Activated naive CD4-positive, alpha-beta T cell treated with anti-CD3 and anti-CD28 coated beads, Interleukin-2, amount 50 U/mL, for 16 hours (primary cell): ENCODE measurements around the gene SLC44A5.
"Not testable (repeated sequence)": the region's sequence is repeated elsewhere in the genome, so short reads cannot be mapped to it uniquely, and the experiment has no call there.

Experiments
- DNase-seq: peaks from one replicate; pipeline ENCODE4 v3.0.0-alpha.2; 2020

Gene SLC44A5

DNA sequence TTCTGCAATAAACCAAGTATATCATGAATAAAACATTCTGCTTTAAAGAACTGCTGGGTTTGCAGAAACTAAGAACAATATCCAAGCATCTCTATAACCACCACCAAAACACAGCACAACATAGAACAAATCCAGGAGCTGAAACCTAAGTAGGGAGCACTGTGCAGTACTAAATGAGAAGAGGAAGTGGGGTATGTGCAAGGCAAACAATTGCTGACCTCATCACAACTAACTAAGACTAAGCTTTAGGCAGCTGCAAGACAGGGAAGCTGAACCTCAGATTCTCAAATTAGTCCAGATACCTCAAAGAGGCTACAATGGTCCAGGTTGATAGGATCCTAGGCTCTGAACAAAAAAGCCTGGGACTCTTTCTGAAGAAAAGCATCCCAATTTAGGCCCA is 172.6 kb downstream of the SLC44A5 start:
- no peak for DNase-seq

DNA sequence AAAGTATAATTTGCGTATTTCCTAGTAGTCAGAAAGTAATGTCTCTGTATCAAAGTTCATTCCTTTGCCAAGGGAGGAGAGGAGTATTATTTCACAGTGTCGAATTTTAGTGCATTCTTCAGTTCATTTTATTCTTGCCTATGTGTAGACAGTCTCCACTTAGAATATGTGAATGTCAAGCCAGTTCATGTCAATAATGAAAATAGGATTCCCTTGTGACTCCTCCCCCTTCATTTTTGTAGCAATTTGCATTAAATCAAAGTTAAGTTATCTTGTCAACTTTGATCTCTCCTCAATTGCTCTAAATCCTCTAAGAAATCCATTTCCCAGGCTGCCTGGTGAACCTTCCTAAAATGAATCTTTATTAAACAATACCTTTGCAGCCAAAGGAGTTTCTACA is 179.1 kb downstream of the SLC44A5 start:
- DNase-seq, result no peak

DNA sequence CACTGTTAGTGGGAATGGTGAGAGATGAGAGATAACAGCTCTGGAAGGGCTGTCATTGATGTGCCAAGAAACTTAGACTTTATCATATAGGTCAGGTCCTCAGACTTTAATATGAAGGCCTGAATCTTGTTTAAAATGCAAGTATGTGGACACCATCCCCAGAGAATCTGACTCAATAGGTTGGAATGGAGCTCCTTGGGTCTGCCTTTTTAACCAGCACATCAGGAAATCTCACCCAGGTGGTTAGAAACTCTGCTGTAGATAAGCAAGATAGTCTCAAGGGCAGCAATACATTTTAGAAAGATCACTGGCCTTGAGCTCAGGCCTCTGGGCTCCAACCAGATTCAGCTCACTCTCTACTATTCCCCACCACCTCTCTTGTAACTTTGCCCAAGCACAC is 180.4 kb downstream of the SLC44A5 start:
- no peak for DNase-seq

DNA sequence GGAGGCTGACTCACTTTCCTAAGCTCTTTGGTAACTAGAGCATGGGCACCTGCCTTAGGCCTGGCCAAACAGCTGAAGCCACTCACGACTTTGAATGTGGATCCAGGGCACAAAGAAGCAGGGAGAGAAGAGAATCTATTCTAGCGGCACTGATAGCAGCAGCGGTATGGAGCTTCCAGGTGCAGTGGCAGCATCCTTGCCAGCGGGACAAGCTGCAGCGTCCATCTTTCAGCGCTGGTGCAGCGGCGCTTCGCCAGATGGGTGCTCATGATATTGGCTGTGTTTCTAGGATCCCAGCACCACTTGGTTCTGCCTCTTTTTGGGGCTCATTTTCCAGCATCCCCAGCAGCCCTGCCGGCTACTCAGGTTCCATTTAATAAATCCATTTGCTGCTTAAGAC is 184.2 kb downstream of the SLC44A5 start:
- no peak for DNase-seq

DNA sequence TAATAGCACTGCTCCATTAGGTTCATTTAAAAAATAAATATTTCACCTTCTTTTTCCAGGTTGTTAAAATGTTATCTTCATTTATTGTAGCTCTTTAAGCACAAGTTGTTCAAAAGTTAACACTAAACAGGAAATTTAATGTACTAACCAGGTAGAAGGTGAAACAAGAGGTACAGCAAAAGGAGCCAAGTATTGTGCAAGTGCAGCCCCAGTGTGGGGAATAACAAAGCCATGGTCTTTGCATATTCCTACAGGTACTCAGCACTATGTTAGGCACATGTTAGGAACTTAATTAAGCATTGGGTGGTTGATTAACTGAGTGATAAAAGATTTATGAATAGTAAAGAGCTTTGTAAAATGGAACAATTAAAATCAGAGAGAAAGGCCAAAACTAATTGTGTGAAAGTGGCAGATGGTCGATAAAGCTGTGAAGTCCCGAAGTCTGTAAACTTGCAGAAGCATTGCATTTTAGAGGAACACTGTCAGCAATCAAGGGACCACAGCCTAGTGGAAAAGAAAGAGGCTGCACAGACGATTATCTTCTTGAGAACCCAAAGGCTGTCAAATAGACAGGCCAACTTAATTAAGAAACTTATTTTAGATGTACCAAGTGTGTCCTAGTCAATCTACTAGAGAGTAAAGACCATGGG is 185.8 kb downstream of the SLC44A5 start:
- no peak for DNase-seq

DNA sequence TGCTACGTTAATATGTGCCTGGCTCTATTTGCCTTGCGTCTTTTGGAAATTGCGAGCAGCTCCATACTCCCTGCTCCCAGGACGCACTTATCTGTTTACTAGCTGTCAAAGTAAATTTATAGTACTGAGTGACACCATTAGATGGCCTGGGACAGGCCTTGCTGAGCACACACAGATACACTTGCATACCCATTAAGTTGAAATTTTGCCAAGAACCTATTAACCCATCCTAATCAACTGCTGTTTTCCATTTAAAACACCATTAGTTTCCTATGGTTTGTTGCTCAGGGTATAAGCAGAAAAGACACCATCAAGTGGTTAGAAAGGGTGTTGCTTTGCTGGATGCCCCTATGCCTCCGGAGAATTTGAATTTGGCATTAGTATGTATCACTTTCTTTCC is 187.3 kb downstream of the SLC44A5 start:
- DNase-seq, result no peak

DNA sequence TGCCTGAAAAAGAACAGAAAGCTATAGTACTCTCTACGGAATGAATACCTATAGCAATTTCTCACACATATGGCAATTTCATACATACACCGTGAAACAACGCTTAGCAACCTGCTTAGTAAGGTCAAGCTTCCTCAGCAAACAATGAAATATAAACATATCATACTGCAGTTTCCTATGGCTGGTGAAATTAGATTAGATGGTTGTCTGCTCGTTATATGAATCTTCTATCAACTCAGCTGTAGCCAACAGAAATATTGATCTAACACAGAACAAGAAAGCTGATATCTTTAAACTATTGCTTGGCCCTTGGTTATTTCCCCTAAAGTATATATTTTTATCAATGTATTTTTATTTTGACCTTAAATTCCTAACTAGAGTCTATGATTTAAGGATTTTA is 187.8 kb downstream of the SLC44A5 start:
- DNase-seq, result no peak

DNA sequence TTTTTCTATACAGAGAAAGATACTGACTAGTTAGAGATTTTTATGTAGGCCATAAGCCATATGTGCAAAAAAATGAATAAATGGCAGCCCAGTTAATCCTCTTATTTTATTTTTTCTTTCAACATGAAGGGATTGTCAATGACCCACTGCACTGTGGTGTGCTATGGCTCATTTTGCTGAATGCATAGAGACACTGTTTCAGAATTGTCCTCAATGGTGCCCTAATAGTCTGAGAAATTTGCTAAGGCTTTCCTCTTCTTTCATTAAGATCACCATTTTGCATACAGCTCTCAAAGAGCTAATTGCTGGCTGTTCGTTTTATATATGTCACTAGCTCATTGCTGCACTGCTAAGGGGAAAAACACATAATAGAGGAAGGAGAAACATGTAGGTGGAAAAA is 189.5 kb downstream of the SLC44A5 start:
- DNase-seq, result no peak

DNA sequence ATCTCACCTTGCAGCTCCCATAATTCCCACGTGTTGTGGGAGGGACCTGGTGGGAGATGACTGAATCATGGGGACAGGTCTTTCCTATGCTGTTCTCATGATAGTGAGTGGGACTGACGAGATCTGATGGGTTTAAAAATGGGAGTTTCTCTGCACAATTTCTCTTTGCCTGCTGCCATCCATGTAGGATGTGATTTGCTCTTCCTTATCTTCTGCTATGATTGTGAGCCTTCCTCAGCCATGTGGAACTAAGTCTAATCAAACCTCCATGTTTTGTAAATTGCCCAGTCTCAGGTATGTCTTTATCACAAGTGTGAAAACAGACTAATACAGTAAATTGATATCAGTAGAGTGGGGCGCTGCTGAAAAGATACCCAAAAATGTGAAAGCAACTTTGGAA is 195.7 kb downstream of the SLC44A5 start:
- DNase-seq, result no peak

DNA sequence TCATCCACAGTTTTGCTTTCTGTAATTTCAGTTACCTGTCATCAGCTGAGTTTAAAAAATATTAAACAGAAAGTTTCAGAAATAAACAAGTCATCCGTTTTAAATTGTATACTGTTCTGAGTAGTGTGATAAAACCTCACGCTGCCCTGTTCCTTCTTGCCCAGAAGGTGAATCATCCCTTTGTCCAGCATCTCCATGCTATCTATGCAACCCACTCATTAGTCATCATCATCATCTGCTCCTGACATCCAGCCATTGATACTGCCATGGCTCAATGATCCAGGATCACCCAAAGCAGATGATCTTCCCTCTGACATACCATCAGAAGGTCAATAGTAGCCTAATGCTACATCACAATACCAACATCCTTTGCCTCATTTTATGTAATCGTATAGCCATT is 198.3 kb downstream of the SLC44A5 start:
- no peak for DNase-seq

DNA sequence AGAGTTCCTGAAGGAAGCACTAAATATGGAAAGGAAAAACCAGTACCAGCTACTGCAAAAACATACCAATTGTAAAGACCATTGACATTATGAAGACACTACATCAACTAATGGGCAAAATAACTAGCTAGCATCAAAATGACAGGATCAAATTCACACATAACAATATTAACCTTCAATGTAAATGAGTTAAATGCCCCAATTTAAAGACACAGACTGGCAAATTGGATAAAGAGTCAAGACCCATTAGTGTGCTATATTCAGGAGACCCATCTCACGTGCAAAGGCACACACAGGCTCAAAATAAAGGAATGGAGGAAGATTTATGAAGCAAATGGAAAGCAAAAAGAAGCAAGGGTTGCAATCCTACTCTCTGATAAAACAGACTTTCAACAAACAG is 206.2 kb downstream of the SLC44A5 start:
- DNase-seq, result not testable (repeated sequence)

DNA sequence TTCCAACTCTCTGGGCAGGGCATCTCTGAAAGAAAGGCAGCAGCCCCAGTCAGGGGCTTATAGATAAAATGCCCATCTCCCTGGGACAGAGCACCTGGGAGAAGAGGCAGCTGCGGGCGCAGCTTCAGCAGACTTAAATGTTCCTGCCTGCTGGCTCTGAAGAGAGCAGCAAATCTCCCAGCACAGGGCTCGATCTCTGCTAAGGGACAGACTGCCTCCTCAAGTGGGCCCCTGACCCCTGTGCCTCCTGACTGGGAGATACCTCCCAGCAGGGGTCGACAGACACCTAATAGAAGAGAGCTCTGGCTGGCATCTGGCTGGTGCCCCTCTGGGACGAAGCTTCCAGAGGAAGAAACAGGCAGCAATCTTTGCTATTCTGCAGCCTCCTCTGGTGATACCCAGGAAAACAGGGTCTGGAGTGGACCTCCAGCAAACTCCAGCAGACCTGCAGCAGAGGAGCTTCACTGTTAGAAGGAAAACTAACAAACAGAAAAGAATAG is 207.7 kb downstream of the SLC44A5 start:
- not testable (repeated sequence) for DNase-seq

DNA sequence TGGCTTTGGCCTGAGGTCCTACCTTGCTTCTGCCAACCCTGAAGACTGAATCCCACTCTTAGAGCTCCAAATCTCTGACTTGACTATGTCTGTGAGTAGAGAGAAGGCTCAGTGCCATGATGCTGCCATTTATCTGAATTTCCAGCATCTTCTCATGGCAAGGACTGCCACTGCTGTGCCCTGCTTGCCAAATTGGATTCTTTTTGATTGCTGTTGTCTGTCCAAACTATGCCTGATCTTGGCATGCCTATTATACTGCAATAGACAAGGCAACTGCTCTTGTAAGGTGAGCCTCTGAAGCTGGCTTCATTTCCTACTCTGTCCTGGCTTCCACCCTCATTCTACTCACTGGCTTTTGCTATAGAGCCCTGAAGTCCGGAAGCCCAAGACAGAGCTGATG is 210.2 kb downstream of the SLC44A5 start:
- no peak for DNase-seq

DNA sequence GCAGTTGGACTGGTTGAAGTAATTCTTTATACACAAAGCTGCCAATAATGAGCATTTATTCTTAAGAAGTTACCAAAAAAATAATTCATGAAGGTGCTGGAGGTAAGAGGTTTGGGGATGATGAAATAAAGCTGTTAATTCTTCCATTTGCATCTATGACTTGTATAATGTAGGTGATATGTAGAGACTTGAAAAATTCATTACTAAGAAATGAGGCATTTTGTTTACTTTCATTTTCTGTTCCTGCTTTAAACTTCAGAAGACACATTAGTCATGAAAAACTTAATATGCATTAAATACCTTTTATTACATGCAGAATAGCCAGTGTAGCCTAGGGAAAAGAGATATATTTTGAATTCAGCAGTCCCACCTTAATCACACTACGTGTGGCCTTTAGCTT is 214.2 kb downstream of the SLC44A5 start:
- DNase-seq, result no peak

DNA sequence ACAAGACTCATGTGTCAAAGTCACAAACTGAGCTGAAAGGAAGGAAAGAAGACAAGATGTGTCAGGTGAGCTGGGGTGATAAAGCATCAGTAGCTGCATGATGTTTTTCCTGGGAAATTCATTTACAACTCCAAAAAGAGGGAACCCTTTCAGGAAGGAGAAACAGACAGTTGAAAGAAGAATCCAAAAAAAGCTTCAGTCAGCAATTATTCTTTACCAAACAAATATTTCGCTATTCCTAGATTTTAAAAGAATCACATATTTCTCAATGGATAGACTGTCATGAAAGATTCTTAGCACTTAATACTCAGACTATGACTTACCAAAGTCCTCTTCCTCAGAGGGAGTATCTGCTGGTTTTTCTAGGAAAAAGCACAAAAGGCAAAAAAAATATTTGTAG is 214.7 kb downstream of the SLC44A5 start:
- no peak for DNase-seq

DNA sequence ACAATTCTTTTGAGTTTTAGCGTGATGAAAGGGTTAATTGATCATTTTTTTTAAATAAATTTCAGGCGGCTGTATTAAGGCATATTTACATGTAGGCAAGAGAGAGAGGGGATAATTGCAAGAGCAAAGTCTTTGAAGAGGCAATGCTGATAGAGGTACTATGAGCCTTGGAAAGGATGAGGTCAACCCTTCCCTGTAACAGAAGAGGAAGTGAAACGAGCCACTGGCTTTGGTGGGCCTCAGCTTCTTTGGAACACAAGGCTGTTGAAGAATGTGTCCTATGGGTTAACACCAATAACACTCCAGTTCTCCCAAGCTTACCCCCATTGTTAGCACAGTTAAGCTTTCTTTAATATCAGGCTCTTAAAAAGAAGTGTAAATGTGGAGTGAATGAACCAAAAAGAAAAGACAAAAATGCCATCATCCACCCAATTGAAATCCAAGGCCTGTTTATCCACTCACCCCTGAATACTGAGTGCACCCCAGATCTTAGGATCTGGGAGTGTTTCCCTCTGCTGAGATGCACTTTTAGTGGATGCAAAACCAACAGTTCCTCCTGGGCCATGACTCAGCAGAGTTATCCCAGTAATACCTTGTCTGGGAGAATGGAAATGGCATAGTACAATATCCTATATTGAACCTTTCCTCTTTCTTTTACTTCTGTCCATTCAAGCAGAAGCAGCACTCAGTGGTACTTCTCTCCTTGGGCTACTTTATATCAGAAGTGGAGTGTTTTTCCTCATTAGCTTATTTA is 216.4 kb downstream of the SLC44A5 start:
- DNase-seq, result no peak

DNA sequence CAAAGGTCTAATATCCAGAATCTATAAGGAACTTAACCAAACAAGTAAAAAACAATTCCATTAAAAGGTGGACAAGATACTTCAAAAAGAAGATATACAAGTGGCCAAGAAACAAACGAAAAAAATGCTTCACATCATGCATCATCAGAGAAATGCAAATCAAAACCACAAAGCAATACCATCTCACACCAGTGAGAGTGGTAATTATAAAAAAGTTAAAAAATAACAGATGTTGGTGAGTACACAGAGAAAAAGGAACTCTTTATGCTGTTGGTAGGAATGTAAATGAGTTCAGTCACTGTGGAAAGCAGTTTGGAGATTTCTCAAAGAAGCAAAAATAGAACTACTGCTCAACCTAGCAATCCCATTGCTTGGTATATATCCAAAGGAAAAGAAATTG is 218.6 kb downstream of the SLC44A5 start:
- no peak for DNase-seq

DNA sequence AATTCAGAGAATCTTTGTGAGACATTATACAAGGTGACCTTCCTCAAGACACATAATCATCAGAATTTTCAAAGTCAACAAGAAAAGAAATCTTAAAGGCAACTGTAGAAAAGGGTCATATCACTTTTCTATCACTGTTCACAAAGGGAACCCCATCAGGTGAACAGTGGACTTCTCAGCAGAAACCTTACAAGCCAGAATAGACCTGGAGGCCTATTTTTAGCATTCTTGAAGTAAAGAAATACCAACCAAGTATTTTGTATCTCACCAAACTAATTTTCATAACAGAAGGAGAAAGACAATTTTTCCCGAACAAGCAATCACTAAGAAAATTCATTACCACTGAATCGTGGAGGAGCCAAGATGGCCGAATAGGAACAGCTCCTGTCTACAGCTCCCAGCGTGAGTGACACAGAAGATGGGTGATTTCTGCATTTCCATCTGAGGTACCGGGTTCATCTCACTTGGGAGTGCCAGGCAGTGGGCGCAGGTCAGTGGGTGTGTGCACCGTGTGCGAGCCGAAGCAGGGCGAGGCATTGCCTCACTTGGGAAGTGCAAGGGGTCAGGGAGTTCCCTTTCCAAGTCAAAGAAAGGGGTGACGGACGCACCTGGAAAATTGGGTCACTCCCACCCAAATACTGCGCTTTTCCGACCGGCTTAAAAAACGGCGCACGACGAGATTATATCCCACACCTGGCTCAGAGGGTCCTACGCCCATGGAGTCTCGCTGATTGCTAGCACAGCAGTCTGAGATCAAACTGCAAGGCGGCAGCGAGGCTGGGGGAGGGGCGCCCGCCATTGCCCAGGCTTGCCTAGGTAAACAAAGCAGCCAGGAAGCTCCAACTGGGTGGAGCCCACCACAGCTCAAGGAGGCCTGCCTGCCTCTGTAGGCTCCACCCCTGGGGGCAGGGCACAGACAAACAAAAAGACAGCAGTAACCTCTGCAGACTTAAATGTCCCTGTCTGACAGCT is 235.2 kb downstream of the SLC44A5 start:
- DNase-seq, result not testable (repeated sequence)

DNA sequence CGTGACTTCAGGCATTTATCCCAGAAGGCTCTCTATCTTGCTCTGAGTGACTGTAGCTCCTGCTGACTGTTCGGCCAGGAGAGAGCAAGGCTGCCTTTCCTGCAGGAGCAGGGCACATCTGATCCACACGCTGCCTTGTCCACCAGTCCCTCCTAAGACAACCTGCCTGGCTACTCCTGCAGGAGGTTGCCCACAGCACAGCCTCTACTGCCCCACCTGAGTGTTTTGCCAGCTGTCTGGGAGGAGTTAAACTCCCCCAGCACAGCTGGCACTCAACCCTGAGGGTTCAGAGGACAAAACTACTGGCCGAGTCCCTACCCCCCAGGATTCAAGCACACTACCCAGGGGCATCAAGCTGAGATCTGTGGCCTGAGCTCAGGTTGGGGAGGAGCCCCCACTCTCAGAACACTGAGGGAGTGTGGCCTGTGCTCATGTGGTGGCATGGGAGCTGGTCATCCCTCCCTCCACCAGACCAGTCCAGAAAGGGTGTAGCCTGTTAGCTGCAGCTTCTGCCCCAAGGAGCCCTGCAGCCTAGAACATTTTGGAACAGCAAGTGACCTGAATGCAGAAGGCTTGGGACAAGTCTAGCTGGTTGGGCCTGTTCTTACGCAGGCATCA is 237.3 kb downstream of the SLC44A5 start:
- DNase-seq, result no peak

DNA sequence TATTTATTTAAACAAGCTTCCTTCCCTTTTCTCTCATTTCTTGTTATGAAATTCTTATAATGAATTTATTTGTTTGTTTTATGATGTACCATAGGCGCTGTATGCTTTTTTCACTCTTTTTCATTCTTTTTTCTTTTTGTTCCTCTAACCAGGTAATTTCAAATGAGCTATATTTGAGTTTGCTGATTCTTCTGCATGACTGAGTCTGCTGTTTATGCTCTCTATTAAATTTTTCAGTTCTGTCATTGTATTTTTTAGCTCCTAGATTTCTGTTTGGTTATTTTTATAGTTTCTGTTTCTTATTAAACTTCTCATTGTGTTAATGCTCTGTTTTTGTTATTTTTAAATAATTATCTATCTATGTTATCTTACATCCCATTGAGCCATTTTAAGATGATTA is 244.3 kb downstream of the SLC44A5 start:
- DNase-seq, result no peak

DNA sequence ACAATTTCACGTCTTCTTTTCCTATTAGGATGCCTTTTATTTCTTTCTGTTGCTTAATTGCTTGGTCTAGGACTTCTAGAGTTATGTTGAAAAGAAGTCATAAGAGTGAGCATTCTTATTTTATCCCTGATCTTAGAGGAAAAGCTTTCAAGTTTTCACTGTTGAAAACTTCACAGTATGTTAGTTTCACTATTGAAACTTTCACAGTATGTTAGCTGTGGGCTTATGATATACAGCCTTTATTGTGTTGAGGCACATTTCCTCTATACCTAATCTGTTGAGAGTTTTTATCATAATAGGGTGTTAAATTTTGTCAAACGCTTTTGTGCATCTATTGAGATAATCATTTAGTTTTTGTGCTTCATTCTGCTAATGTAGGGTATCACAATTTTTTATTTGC is 249.7 kb downstream of the SLC44A5 start:
- DNase-seq, result no peak

DNA sequence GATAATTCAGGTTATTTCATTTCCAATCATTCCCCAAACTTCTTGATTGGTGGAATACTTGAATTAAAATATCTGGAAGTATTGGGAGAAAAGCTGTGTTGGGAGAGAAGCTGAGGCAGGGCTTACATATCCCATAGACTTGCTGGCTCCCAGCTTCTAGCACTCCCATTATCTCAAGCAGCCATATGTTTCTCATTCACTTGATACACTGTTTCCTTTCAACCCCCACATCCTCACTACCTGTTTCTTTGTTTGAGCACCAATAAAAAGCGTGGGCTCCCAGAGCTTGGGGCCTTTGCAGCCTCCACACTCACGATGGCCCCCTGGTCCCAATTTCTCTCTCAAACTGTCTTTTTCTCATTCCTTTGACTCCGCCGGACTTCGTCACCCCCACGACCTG is 256.6 kb downstream of the SLC44A5 start:
- DNase-seq, result not testable (repeated sequence)

DNA sequence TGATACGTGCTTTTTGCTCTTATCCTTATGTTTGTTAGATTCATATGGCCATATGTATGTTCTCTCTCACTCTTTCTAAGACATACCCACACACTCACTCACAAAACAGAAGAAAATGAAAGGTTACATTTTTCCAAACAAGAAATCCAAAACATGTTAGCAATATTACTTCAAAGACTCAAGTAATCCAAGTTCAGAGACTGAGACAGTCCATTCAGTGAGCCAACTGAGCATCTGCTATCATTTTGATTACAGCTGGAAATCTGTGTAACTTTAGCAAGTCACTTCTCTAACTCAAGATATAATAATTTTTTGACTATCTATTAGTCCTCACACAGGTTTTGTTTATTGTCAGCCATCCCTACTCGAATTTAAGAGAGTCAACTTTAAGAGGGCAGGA is 257.9 kb downstream of the SLC44A5 start:
- no peak for DNase-seq
